ENCODE results near the gene PTPRN. TPM values are rescaled to one million over a fixed set of nuclear protein-coding genes. Genes with fewer than 3 reads are reported as not detected.

PTPRN gene
- total and polyA plus RNA-seq, 10 of the 15 experiments (the other 5 are each of a cell fraction or from before 2014, with no cell fraction given), result 0.28 to 0.69 TPM; not detected in 8

GRCh38 chr2:219266886-219267285 lies 42.3 kb downstream of the PTPRN start (continued):
- TF ChIP-seq, protein P1, sequence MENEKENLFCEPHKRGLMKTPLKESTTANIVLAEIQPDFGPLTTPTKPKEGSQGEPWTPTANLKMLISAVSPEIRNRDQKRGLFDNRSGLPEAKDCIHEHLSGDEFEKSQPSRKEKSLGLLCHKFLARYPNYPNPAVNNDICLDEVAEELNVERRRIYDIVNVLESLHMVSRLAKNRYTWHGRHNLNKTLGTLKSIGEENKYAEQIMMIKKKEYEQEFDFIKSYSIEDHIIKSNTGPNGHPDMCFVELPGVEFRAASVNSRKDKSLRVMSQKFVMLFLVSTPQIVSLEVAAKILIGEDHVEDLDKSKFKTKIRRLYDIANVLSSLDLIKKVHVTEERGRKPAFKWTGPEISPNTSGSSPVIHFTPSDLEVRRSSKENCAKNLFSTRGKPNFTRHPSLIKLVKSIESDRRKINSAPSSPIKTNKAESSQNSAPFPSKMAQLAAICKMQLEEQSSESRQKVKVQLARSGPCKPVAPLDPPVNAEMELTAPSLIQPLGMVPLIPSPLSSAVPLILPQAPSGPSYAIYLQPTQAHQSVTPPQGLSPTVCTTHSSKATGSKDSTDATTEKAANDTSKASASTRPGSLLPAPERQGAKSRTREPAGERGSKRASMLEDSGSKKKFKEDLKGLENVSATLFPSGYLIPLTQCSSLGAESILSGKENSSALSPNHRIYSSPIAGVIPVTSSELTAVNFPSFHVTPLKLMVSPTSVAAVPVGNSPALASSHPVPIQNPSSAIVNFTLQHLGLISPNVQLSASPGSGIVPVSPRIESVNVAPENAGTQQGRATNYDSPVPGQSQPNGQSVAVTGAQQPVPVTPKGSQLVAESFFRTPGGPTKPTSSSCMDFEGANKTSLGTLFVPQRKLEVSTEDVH (IDR thresholded peaks at IDR 0.05; ENCODE audit: low read depth, partially characterized antibody), result no peak
- no peak for TF ChIP-seq SIN3A (IDR thresholded peaks at IDR 0.05; ENCODE audit: low read depth, low read length)

GRCh38 chr2:219266232-219266631 lies 43.0 kb downstream of the PTPRN start:
- in situ Hi-C loops (cut with MboI), result no loop called here
- ATAC-seq (no peak), DNase-seq (ENCODE audit: low read depth, low spot score) (no peak), FAIRE-seq (no peak)
- ChIA-PET RAD21 (ENCODE audit: unreplicated experiment) (no interaction called here), CTCF (interaction anchor here (1.5 to 2.1 kb wide), 3 partner anchors 11 to 29 kb away, joined by 3 to 9 read pairs (median 6); no protein-coding TSS in a partner anchor), POLR2A (interaction anchor here (1.1 kb wide), 1 partner anchor 54 kb away, joined by 4 read pairs; no protein-coding TSS in a partner anchor), SMC1A (ENCODE audit: uncharacterized antibody, unreplicated experiment) (interaction anchor here (2.1 kb wide), 1 partner anchor 12 kb away, joined by 5 read pairs; no protein-coding TSS in a partner anchor)
- intact Hi-C loops (cut with micrococcal nuclease; ENCODE audit: unreplicated experiment), result no loop called here
- H3K4me2 ChIP-seq (ENCODE audit: control insufficient read depth, insufficient read depth), result no peak overlapping the region
- H3K36me3 ChIP-seq (ENCODE audit: control insufficient read depth in 2 of 2, insufficient read depth in 2 of 2, low read length in 1 of 2), result no peaks in the 10 kb centered on the region
- no peaks in the 10 kb centered on the region for H4K20me1 ChIP-seq (ENCODE audit: control insufficient read depth, insufficient read depth)
- H3K27me3 ChIP-seq (replicated peaks in 1 of 2; ENCODE audit: control insufficient read depth in 2 of 2, insufficient read depth in 2 of 2, low read length in 1 of 2), result peaks cover 0 to under 1% of the 10 kb centered on the region in 2 experiments; a peak in 1 of 4 replicates
- BruUV-seq (replicated peaks), result no TSS peak
- no peak overlapping the region for H3K9ac ChIP-seq (ENCODE audit: control insufficient read depth, insufficient read depth, low read length)
- no peaks in the 10 kb centered on the region for H3K79me2 ChIP-seq (ENCODE audit: control insufficient read depth, insufficient read depth, low read length)
- WGBS (ENCODE audit: insufficient coverage, insufficient replicate concordance, low lambda C conversion rate, missing lambda C conversion rate), result 58% methylated on average over 5 of the region's 5 CpGs
- TF ChIP-seq ZBED1 (IDR thresholded peaks at IDR 0.05; ENCODE audit: borderline replicate concordance) (no peak), STAT1 (conservative IDR thresholded peaks at IDR 0.05) (no peak), FOXM1 (IDR thresholded peaks at IDR 0.05; ENCODE audit: low read depth, low read length) (no peak), POU2F2 (IDR thresholded peaks at IDR 0.05; ENCODE audit: borderline replicate concordance, low read depth, low read length) (no peak), KLF5 (IDR thresholded peaks at IDR 0.05; ENCODE audit: partially characterized antibody) (no peak), KDM1A (IDR thresholded peaks at IDR 0.05; ENCODE audit: borderline replicate concordance) (no peak), ZNF274 (IDR thresholded peaks at IDR 0.05; ENCODE audit: insufficient read depth, insufficient read length) (no peak), MEF2A (IDR thresholded peaks at IDR 0.05; ENCODE audit: insufficient read depth, low read depth, low read length) (no peak)
- TF ChIP-seq, protein P2, sequence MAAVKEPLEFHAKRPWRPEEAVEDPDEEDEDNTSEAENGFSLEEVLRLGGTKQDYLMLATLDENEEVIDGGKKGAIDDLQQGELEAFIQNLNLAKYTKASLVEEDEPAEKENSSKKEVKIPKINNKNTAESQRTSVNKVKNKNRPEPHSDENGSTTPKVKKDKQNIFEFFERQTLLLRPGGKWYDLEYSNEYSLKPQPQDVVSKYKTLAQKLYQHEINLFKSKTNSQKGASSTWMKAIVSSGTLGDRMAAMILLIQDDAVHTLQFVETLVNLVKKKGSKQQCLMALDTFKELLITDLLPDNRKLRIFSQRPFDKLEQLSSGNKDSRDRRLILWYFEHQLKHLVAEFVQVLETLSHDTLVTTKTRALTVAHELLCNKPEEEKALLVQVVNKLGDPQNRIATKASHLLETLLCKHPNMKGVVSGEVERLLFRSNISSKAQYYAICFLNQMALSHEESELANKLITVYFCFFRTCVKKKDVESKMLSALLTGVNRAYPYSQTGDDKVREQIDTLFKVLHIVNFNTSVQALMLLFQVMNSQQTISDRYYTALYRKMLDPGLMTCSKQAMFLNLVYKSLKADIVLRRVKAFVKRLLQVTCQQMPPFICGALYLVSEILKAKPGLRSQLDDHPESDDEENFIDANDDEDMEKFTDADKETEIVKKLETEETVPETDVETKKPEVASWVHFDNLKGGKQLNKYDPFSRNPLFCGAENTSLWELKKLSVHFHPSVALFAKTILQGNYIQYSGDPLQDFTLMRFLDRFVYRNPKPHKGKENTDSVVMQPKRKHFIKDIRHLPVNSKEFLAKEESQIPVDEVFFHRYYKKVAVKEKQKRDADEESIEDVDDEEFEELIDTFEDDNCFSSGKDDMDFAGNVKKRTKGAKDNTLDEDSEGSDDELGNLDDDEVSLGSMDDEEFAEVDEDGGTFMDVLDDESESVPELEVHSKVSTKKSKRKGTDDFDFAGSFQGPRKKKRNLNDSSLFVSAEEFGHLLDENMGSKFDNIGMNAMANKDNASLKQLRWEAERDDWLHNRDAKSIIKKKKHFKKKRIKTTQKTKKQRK (IDR thresholded peaks at IDR 0.05; ENCODE audit: low read depth, low read length), result no peak
- no peak overlapping the region for H3K4me3 ChIP-seq
- H3K4me1 ChIP-seq (ENCODE audit: control insufficient read depth, insufficient read depth, low read length), result no peaks in the 10 kb centered on the region
- H3K9me3 ChIP-seq (replicated peaks; ENCODE audit: control insufficient read depth, insufficient read depth, low read length), result no peaks in the 10 kb centered on the region
- H3K27ac ChIP-seq (ENCODE audit: control insufficient read depth, insufficient read depth), result no peak overlapping the region
- H2AFZ ChIP-seq (ENCODE audit: control insufficient read depth, low read depth, low read length), result no peak overlapping the region

All from GM12878 (cell line).